CD4-positive, alpha-beta T cell treated with Interleukin-1 beta for 1 hour (primary cell): ENCODE data around the gene KIAA1671.
"Not testable (repeated sequence)": the region's sequence is repeated elsewhere in the genome, so short reads cannot be mapped to it uniquely, and the experiment has no call there.

Experiments
- DNase-seq, 2 donors: peaks; one replicate each; pipeline ENCODE4 v3.0.0-alpha.2; 2020 to 2022

Gene KIAA1671

GRCh38 chr22:25177226-25177625 is 224.7 kb downstream of the KIAA1671 start:
- DNase-seq, result no peak

DNA sequence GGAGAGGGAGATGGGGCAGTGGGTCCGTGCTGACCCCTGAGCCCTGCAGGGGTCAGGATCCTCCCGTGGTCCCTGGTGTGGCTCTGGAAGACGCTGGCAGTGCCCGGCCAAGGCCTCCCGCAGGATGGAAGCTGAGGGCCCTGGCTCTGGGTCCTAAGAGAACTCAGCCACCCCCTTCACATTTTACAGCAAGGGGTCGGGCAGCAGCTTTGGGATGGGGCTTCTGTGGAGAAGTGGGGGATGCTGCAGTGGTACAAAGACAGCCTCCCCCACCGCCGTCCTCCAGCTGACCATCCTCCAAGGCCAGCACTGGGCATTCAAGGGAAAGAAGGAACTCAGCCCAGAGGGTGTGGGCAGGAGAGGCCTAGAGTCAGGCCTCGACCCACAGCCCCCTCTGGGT is 225.4 kb downstream of the KIAA1671 start:
- no peak for DNase-seq

- DNase-seq, result not testable (repeated sequence)
Observed at GRCh38 chr22:25178348-25178747, 225.8 kb downstream of the KIAA1671 start.

DNA sequence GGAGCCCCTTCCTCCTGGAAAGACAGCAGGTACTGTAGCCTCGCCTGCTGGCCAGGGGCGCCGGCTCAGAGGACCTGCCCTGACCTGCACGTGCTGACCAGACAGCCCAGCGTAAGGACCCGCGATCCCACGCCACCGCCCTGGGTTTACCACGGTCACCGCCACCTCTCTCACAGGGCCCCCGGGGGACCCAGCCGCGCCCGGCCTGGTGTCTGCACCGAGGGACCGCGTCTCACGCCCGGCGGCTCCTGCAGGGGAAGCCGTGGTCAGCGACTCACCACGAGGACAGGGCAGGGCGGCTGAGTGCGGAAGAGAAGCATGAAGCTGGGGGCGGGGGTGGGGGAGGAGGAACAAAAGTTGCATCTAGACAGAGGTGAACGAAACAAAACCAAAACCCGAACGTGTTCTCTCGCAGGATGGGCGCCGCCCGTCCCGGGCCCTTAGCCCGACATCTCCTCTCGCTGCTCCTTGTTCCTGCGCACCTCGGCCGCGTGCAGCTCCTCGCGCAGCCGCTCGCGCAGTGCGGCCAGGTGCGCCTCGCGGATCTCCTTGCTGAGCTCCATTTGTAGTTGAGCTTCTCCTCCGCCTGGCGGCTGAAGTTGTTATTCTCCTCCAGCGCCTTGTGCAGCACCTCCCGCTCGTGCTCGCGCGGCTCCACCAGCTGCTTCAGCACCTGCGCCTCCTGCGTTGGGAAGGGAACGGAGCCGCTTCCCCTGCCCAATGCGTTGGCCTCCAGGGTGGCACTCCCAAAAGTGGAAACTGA is 226.5 kb downstream of the KIAA1671 start:
- DNase-seq, result not testable (repeated sequence)

GRCh38 chr22:25182131-25183110 is 229.9 kb downstream of the KIAA1671 start:
- DNase-seq, result no peak

- no peak for DNase-seq
Observed at GRCh38 chr22:25183949-25184619, 231.6 kb downstream of the KIAA1671 start.

GRCh38 chr22:25186140-25186539 is 233.6 kb downstream of the KIAA1671 start:
- no peak for DNase-seq

DNA sequence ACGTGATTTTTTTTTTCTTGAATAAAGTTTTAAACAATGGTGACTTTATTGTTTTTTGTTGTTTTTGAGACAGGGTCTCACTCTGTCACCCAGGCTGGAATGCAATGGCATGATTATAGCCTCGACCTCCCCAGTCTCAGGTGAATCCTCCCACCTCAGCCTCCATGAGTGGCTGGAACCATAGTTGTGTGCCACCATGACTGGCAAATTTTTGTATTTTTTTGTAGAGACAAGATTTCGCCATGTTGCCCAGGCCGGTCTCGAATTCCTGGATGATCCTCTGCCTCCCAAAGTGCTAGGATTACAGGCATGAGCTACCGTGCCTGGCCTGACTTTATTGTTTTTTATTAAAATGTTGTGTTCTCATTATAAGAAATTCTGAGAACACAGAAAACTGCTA is 235.0 kb downstream of the KIAA1671 start:
- no peak for DNase-seq

- no peak for DNase-seq
Observed at GRCh38 chr22:25192406-25192805, 239.9 kb downstream of the KIAA1671 start.

GRCh38 chr22:25193130-25193529 is 240.6 kb downstream of the KIAA1671 start:
- no peak for DNase-seq

GRCh38 chr22:25193548-25193947 is 241.0 kb downstream of the KIAA1671 start:
- no peak for DNase-seq

GRCh38 chr22:25196326-25196725 is 243.8 kb downstream of the KIAA1671 start:
- no peak for DNase-seq

- no peak for DNase-seq
Observed at GRCh38 chr22:25197340-25197739, 244.8 kb downstream of the KIAA1671 start.

GRCh38 chr22:25199731-25200520 is 247.4 kb downstream of the KIAA1671 start, which contains the start of gene CRYBB3:
TSS of gene CRYBB3 (plus strand) at chr22:25199858. CDS start at chr22:25201397, 1,539 bp downstream.
- no peak for DNase-seq

- no peak for DNase-seq
Observed at GRCh38 chr22:25200967-25201366, 248.5 kb downstream of the KIAA1671 start.

- DNase-seq, result no peak
Observed at GRCh38 chr22:25201557-25202273, 249.2 kb downstream of the KIAA1671 start.

DNA sequence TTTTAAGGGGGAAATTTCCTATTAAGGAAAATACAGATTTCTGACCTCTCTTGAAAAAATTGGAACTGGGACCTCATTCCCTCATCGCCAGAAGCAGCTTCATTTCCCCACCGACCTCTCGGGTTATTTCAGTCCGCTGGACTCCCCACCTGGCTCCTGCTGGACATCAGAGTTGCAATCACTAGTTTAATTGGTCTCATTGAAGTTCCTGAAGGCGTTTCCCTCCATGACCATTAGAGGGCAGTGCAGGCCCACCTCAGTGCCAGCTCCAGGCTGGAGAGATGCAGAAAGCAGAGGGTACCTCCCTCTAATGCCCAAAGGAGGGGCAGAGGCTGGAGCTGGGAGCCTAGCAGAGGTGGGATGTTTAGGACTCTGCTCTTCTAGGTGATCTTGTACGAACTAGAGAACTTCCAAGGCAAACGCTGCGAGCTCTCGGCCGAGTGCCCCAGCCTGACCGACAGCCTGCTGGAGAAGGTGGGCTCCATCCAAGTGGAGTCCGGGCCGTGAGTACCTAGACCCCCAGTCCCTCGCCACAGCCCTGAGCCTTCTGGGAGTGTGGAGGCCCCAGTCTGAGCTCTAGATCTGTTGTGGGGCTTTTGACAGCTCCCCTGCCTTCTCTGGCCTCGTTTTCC is 249.9 kb downstream of the KIAA1671 start:
- DNase-seq, result peak; percentile 30 to 52

DNA sequence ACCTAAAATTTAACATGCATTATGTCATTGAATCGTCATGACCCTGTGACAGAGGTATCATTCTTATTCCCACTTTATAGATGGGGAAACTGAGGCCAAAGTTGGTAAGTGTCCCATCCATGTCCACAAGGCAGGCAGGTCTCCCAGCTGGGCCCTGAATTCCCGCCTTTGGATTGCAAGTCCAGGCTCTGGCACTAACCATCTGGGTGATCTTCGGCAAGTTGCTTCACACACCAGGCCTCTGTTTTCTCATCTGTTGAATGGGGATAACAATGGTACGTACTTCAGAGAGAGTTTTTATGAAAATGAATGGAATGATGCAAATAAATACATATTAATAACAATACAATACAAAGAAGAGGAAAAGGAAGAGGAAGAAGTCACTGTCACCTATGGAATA is 250.6 kb downstream of the KIAA1671 start:
- no peak for DNase-seq

DNA sequence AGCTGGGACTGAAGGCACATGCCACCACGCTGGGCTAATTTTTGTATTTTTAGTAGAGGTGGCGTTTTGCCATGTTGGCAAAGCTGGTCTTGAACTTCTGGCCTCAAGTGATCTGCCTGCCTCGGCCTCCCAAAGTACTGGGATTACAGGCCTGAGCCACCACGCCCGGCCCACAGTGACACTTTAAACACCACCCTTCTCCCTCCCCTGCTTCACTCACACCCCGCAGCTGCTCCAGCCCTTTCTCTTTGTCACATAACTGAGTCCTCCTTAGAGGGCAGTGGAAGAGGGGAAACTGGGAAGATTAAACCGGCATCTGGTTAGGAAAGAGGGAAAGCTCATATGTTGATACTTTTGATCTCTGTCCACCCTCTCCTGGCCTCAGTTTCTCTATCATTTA is 252.0 kb downstream of the KIAA1671 start:
- not testable (repeated sequence) for DNase-seq

GRCh38 chr22:25205847-25206246 is 253.3 kb downstream of the KIAA1671 start:
- no peak for DNase-seq

DNA sequence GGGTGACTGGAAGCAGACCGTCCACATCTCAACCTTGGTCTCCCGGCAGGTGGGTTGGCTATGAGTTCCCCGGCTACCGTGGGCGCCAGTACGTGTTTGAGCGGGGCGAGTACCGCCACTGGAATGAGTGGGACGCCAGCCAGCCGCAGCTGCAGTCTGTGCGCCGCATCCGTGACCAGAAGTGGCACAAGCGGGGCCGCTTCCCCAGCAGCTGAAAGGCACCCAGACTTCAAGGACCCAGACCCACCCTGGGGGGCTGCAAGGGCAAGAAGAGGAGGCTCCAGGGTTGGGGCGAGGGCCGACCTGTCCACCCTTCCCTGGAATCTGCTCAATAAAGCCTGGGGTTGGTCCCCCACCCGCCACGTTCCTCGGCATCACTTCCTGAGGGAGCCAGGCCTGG is 254.5 kb downstream of the KIAA1671 start:
- DNase-seq, result no peak
